GM18868 (cell line): ENCODE results near the gene QPCTL.
A peak's percentile ranks its signal among the peaks of the same experiment; 100 is the strongest.
"Not testable (repeated sequence)": the region's sequence is repeated elsewhere in the genome, so short reads cannot be mapped to it uniquely, and the experiment has no call there.

Experiments
- ATAC-seq: cut with Tn5 transposase; IDR thresholded peaks from one replicate; pipeline ENCODE4 v1.9.1; 2021; ENCODE audit warnings: mild to moderate bottlenecking, moderate library complexity; ENCODE audit not compliant: unreplicated experiment

The QPCTL gene

DNA sequence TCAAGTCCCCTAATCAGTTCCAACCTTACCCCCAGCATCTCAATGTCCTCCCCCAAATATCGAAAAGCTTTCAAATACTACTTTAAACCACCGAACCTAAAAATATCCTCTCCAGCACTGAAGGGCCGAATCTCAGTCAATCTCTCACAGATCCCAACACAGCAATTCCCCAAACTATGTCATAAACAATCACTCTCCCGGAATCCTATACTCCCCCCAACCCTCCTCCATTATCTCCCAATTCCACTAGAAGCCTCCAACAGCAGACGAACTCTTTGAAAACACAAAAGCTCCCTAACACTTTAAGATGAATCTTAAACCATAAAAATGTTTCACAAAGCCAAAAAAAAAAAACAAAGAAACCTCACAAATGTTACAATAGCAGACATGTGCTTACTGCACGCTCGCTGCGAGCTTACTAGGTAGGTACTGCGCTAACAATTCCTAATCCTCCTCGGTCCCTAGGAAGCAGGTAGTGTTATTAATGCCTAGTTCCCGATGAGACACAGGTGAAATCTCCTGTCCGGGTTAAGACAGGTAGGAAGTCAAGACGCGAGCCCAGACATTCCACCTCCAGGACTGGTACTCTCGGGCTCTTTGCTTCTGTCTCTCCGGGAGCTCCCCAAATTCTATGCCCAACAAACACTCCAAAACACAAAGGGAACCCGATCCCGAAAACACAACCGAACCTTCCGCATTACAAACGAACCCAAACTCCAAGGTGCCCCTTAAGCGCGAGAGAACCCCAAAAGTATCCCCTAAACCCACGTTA is 24.1 kb downstream of the QPCTL start:
- no peak for ATAC-seq

GRCh38 chr19:45717131-45717982 is 24.9 kb downstream of the QPCTL start:
- ATAC-seq = peak; percentile 94

DNA sequence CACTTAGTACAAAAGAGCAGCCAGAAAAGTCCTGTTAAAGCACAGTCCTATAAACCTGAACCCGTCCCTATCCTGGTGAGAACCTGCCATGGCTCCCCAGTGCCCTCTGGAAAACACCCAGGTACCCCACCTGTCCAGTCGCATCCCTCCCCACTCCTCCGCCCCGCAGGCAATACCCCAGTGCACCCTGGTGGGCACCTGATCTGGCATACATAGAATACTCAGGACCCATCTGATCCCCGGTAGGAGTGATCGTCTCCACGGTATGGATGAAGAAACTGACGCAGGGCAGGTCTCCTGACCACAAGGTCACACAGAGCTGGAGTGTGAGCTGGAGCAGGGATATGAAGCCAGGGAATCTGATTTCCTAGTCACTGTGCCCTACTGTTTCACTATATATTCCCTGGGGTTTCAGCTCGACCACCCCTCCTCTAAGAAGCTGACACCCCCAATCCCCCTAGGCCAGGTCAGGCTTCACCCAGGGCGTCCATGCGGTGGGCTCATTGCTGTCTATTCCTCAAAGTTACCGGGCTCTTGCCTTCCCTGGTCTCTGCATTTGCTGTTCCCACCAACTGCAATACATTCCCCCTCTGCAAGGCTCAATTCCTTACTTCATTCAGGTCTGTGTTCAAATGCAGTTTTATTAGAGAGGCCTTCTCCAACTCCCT is 25.7 kb downstream of the QPCTL start:
- ATAC-seq = no peak

DNA sequence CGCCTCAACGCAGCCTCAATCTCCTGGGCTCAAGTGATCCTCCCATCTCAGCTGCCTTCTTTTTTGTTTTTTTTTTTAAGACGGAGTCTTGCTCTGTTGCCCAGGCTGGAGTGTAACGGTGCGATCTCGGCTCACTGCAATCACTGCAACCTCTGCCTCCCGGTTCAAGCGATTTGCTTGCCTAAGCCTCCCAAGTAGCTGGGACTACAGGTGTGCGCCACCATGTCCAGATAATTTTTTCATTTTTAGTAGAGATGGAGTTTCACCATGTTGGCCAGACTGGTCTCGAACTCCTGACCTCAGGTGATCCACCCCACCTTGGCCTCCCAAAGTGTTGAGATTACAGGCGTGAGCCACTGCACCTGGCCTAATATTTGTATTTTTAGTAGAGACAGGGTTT is 27.6 kb downstream of the QPCTL start:
- not testable (repeated sequence) for ATAC-seq

DNA sequence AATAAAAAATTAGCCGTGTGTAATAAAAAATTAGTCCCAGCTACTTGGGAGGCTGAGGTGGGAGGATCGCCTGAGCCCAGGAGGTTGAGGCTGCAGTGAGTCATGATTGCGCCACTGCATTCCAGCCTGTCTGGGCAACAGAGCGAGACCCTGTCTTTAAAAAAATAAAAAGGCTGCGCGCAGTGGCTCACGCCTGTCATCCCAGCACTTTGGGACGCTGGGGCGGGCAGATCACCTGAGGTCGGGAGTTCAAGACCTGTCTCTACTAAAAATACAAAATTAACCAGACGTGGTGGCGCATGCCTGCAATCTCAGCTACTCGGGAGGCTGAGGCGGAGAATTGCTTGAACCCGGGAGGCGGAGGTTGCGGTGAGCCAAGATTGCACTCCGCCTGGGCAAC is 36.2 kb downstream of the QPCTL start:
- ATAC-seq = not testable (repeated sequence)

DNA sequence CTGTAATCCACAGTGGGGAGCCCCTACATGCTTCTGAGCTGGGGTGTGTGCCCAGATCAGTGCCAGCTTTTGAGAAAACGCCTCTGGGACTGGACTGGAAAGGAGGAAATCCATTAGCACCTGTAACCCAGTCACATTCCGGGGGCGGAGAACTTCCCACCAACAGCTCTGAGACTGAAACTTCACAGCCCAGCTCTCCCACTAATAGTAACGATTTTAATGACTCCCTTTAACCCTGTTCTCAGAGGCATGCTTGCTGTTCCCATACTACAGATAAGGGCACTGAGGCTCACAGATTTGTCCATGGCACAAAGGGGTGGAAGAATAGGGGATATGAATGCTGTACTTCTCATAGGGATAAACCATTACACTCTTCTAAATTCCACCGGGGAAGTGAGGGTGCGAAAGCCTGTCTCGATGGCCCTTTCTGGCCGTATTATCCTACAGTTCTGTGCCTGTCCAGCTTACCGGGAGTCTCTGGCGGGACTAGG is 37.4 kb downstream of the QPCTL start:
- ATAC-seq = no peak

DNA sequence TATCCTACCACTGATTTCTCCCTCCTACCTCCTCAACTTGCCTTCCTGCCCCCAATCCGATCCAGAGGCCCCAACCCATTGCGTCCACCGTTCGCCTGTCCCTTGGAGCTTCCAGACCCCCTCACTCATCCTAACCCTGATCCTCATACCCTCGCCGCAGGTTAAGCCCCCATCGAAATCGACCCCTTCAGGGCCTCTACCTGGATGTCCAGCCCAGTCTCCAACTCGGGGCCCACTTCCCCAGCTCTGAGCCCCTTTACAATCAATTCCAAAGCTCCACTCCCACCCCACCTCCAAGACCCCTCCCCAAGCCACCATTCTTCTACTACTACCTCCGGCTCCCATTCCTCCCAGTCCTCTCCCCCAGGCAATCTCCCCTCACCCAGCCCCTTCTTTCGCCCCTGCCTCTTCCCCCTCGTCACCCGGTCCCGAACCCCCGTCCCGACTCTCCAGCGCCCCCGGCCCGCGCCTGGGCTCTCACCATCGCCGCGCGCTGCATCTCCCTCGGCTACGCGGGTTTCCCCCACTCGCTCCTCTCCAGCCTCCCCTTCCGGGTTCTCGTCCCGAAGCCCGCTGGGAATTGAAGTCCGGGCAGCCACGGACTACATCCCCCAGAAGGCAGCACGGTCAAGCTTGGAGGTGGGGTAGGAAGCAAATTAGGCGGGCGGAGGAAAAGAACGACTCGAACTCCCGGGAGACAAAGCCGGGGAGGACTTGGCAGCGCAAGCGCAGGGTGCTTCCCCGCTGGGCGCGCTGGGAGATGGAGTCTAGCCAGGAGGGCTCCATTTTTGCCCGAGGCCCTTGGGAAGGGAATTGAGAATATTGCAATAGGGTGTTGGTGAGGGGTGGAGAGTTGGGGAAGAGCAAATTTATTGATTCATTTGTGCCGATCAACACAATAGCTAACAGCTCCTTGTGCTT is 38.2 kb downstream of the QPCTL start, which contains the start of gene FBXO46:
TSS of gene FBXO46 (minus strand) at position 529 of the 921 bp plus-strand sequence. CDS start 17,401 bp downstream, outside the sequence.
- peak; percentile 90 for ATAC-seq

DNA sequence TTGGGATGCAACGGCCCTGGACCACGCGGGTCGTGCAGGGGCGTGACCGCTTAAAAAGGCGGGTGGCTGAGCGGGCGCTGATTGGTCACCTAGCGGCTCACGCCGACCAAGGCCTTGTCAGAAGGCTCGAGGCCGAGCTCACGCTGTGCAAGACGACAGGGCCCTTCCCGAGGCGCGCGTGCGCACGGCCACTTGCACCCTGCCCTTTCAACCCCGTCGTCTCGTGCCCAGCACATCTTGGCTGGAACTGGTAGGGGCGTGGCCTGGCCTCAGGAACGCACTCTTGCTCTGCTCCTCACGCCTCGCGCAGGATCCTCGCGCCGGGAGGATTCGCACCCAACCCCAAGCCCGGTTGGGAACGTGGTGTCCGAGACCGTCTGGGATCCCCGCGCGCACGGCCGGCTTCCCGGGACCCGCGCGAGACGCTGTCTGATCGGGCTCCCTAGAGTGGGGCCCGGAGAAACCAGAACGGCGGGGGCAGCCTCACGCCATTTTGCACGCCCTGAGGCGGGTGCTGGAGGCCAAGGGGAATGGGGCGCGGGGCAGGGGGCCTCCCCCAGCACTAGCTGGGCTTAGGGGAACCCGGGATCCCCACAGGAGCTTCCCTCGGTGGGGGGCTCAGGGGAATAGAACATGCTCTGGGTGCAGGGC is 40.8 kb downstream of the QPCTL start, which contains the start of gene MEIOSIN:
TSS of gene MEIOSIN (plus strand) at position 280 of the 651 bp plus-strand sequence. CDS start 1,938 bp downstream, outside the sequence.
- ATAC-seq = no peak

DNA sequence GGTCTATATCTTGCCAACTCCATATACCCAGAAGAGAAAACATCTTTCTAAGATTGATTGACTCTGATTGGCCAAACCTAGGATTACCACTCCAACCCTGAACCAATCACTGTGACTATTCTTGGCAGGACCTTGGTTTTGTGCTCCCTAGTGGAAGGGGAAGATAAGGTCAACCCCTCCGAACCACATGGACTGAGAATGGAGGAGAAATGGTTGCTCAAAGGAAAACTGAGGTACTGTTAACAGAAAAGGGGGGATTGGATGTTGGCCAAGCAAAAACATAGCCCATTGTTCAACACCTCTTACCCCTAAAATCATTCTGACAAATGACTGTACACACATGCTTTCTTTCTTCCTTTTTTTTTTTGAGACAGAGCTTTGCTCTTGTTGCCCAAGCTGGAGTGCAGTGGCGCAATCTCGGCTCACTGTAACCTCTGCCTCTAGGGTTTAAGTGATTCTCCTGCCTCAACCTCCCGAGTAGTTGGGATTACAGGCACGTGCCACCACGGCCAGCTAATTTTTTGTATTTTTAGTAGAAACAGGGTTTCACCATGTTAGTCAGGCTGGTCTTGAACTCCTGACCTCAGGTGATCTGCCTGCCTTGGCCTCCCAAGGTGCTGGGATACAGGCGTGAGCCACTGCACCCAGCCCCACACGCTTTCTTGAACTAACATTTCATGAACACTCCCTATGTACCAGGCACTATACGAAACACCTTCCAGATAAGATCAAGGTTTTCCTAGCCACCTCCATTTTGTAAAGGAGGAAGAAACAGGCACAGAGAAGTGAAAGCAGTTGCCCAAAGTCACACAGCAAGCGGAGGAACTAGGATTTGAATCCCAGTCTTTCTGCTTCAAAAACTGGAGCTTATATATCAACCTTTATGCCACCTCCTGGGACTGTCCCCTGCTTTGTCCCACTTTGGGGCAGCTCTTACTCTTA is 47.3 kb downstream of the QPCTL start:
- ATAC-seq = no peak

DNA sequence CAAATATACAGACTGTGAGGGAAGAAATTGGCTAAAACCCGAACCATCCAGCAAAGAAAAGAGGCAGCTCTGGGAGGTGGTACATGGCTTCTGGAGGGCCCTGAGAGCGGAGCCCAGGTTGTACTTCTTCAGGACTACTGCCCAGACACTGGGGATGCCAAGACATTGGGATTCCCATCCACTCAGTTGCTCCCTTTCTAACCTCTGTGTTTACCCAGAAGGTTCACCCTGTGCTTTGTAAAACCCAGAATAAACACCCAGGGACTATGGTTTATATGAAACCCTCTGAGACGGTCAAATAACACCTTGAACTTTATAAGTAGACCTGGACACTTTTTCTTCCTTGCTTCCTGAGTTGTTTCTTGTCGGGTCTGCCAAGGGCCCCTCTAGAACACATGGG is 50.5 kb downstream of the QPCTL start:
- ATAC-seq = no peak

GRCh38 chr19:45745606-45746005 is 53.1 kb downstream of the QPCTL start:
- no peak for ATAC-seq

DNA sequence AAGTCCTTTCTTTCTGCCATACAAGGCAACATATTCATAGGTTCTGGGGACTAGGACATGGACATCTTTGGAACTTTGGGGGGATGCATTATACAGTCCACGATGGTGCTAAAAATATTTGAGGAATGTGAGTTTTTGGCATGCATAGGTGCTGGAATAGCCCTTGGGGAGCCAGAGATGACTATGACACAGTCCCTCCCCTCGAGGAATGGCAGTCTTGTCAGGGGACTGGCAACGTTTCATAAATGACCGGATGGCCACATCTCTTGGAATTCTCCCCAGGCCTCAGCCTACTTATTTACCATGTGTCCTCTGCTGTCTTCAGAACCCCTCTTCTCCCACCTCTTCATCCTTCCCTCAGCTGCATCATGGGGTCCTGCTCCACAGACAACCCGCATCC is 54.4 kb downstream of the QPCTL start:
- ATAC-seq = no peak

GRCh38 chr19:45747513-45747912 is 55.0 kb downstream of the QPCTL start:
- ATAC-seq = no peak

GRCh38 chr19:45751483-45751882 is 59.0 kb downstream of the QPCTL start:
- ATAC-seq = not testable (repeated sequence)

GRCh38 chr19:45752639-45753038 is 60.2 kb downstream of the QPCTL start:
- ATAC-seq = no peak

GRCh38 chr19:45753548-45753947 is 61.1 kb downstream of the QPCTL start:
- ATAC-seq = no peak
